ENCODE measurements around the gene KRTAP23-1. TPM values are rescaled to one million over a fixed set of nuclear protein-coding genes. Genes with fewer than 3 reads are reported as not detected.

Gene KRTAP23-1, protein sequence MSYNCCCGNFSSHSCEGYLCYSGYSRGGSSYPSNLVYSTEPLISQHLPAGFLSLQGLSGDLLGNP
- total RNA-seq = not detected in 3 replicates
- long read RNA-seq = 0 reads

DNA sequence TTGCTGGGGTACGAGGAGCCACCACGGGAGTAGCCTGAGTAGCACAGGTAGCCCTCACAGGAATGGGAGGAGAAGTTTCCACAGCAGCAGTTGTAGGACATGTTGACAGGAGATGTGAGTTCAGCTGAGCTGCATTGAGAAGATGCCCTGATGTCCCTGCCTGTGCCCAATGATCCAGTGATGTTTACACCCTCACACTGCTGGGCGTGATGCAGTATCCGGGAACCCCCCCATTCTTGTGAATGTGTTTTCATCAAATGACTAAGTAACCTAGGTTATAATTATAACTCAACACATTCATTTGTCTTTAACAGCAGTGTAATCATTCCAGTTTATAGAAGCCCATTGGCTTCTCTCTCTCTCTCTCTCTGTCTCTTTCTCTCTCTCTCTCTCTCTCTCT lies at the start of gene KRTAP23-1:
Gene KRTAP23-1, minus strand, starts transcription at position 101 of the 400 bp plus-strand sequence. Its CDS starts 0 bp downstream, at position 101.
- Mint-ChIP-seq H3K9me3 (ENCODE audit: low read depth) (peaks cover 5% of the 10 kb centered on the region), H3K36me3 (ENCODE audit: low read depth) (no peaks in the 10 kb centered on the region), H3K27ac (ENCODE audit: unreplicated experiment) (peak within 1 kb of the TSS; percentile 45), H3K4me3 (ENCODE audit: unreplicated experiment) (no peak within 1 kb of the TSS), H3K4me1 (ENCODE audit: low read depth) (peaks cover 4% of the 10 kb centered on the region), H3K27me3 (ENCODE audit: low read depth) (no peaks in the 10 kb centered on the region)
- DNase-seq (ENCODE audit: low spot score) = no peak
- TF ChIP-seq, protein P1, sequence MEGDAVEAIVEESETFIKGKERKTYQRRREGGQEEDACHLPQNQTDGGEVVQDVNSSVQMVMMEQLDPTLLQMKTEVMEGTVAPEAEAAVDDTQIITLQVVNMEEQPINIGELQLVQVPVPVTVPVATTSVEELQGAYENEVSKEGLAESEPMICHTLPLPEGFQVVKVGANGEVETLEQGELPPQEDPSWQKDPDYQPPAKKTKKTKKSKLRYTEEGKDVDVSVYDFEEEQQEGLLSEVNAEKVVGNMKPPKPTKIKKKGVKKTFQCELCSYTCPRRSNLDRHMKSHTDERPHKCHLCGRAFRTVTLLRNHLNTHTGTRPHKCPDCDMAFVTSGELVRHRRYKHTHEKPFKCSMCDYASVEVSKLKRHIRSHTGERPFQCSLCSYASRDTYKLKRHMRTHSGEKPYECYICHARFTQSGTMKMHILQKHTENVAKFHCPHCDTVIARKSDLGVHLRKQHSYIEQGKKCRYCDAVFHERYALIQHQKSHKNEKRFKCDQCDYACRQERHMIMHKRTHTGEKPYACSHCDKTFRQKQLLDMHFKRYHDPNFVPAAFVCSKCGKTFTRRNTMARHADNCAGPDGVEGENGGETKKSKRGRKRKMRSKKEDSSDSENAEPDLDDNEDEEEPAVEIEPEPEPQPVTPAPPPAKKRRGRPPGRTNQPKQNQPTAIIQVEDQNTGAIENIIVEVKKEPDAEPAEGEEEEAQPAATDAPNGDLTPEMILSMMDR (IDR thresholded peaks at IDR 0.05) = no peak

DNA sequence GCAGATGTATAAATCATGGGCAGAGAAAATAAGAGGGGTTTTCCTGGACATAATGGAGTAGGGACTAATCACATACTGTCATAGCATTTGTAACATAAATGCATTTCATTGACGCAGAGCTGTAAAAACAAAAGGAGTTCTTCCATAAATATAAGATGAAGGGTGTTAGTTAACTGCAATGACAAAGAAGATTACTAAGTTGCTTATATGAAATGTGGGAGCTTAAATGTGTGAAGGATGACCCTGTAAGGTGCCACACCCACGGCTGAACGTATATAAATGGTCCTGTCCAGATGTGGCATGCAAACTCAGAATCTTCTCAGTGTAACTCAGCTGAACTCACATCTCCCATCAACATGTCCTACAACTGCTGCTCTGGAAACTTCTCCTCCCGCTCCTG lies 47.3 kb upstream of the KRTAP23-1 start, which contains the start of gene KRTAP13-1:
Gene KRTAP13-1, plus strand, starts transcription at position 301 of the 400 bp plus-strand sequence. Its CDS starts 56 bp downstream, at position 357.
- TF ChIP-seq, protein P1 (IDR thresholded peaks at IDR 0.05) = no peak
- peaks cover 4% of the 10 kb centered on the region for H3K9me3 Mint-ChIP-seq (ENCODE audit: low read depth)
- no peaks in the 10 kb centered on the region for H3K4me1 Mint-ChIP-seq (ENCODE audit: low read depth)
- no peak for DNase-seq (ENCODE audit: low spot score)
- H3K36me3 Mint-ChIP-seq (ENCODE audit: low read depth) = no peaks in the 10 kb centered on the region
- no peak within 1 kb of the TSS for H3K4me3 Mint-ChIP-seq (ENCODE audit: unreplicated experiment)
- peaks cover 9% of the 10 kb centered on the region for H3K27me3 Mint-ChIP-seq (ENCODE audit: low read depth)
- no peak within 1 kb of the TSS for H3K27ac Mint-ChIP-seq (ENCODE audit: unreplicated experiment)

DNA sequence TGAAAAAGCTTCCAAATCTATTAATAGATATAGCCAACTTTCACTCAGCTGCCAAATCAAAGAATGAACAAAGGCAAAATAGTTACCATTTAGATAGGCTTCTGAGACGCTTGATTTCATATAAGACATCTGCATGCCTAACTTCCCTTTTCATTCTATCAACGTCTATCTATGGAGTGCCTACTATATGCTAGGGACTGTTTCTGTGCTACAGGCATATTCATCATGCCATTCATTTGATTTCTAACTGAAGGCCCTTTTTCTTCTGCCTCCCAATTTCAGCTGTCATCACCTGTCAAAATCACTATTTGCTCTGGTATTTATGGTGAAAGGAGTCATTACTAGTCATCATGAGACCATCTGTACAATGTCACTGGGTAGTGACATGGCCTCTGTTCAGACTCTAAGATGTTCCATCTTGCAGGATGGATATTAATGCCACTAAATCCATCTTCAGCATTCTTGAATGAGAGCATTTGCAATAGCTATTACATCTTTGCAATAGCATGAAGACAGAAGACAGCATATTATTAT lies 43.2 kb upstream of the KRTAP23-1 start:
- TF ChIP-seq, protein P1 (IDR thresholded peaks at IDR 0.05) = no peak
- no peak overlapping the region for H3K4me3 Mint-ChIP-seq (ENCODE audit: unreplicated experiment)
- no peaks in the 10 kb centered on the region for H3K4me1 Mint-ChIP-seq (ENCODE audit: low read depth)
- H3K27me3 Mint-ChIP-seq (ENCODE audit: low read depth) = peaks cover 6% of the 10 kb centered on the region
- H3K36me3 Mint-ChIP-seq (ENCODE audit: low read depth) = no peaks in the 10 kb centered on the region
- H3K27ac Mint-ChIP-seq (ENCODE audit: unreplicated experiment) = no peak overlapping the region
- peaks cover 14% of the 10 kb centered on the region for H3K9me3 Mint-ChIP-seq (ENCODE audit: low read depth)
- DNase-seq (ENCODE audit: low spot score) = no peak

DNA sequence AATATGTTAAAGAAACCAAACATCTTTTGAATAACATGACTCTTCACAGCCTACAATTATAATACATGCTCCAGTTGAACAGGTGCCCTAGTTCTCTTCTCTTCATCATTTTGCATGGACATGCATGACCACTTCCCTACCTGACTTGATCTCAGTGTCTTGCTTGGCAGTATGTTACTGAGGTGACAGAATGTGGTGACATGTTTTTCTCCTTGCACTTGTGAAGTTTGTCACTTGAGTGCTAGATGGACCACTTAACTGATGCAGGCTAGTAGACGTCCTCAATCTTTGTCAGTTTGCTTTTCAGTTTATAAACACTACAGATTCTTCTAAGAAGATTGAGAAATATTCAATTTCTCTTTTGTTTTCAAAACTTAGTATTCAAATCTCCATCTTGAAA lies 33.8 kb upstream of the KRTAP23-1 start:
- Mint-ChIP-seq H3K36me3 (ENCODE audit: low read depth) (no peaks in the 10 kb centered on the region), H3K4me1 (ENCODE audit: low read depth) (no peaks in the 10 kb centered on the region), H3K4me3 (ENCODE audit: unreplicated experiment) (no peak overlapping the region), H3K27ac (ENCODE audit: unreplicated experiment) (no peak overlapping the region), H3K27me3 (ENCODE audit: low read depth) (peaks cover 6% of the 10 kb centered on the region), H3K9me3 (ENCODE audit: low read depth) (no peaks in the 10 kb centered on the region)
- no peak for DNase-seq (ENCODE audit: low spot score)
- TF ChIP-seq, protein P1 (IDR thresholded peaks at IDR 0.05) = no peak

DNA sequence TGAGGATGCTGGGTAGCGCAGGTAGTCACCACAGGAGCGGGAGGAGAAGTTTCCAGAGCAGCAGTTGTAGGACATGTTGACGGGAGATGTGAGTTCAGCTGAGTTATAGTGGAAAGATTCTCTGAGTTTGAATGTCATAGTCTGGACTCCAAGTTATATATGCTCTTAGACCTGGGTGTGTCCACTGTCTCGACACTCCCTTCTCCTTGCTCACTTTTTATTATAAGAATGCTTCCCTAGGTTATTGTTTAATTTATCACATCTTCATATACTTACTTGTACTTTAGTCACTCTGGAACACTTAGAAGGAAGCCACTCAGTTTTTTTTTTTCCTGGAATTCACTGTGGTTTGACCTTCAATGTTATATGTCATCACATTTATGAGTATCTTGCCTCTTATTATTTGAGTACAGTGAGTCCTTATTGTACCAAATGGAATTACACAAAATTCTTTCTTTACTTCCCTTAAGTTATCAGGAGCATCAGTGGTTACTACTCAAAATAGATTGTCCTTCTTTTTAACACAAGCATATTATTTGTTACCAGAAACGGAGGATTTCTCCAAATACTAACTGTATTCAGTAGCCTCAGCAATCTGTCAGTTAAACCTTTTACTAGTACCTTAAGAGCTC lies 23.8 kb upstream of the KRTAP23-1 start, which contains the start of gene KRTAP13-2:
Gene KRTAP13-2, minus strand, starts transcription at position 133 of the 632 bp plus-strand sequence. Its CDS starts 58 bp downstream, at position 75.
- H3K4me3 Mint-ChIP-seq (ENCODE audit: unreplicated experiment) = no peak within 1 kb of the TSS
- no peak for DNase-seq (ENCODE audit: low spot score)
- no peak within 1 kb of the TSS for H3K27ac Mint-ChIP-seq (ENCODE audit: unreplicated experiment)
- peaks cover 7% of the 10 kb centered on the region for H3K27me3 Mint-ChIP-seq (ENCODE audit: low read depth)
- TF ChIP-seq, protein P1 (IDR thresholded peaks at IDR 0.05) = no peak
- peaks cover 4% of the 10 kb centered on the region for H3K4me1 Mint-ChIP-seq (ENCODE audit: low read depth)
- H3K9me3 Mint-ChIP-seq (ENCODE audit: low read depth) = no peaks in the 10 kb centered on the region
- H3K36me3 Mint-ChIP-seq (ENCODE audit: low read depth) = no peaks in the 10 kb centered on the region
